Peyer's patch (tissue), 4 donors: Measurements from ENCODE around the gene TRIM67. TPM values are rescaled to one million over a fixed set of nuclear protein-coding genes. Genes with fewer than 3 reads are reported as not detected.

Experiments
- DNase-seq, 3 donors: peaks; one replicate each; pipeline ENCODE4 v3.0.0-alpha.2; 2017 to 2019
- H3K27ac ChIP-seq, 4 donors: fragments of 200-600 bp; sonication (generic); one replicate each; pipeline ENCODE4 v1.5.1; 2016 to 2019
- H3K27me3 ChIP-seq, 2 donors: fragments of 200-600 bp; sonication (generic); one replicate each; pipeline ENCODE4 v1.5.1; 2019
- H3K36me3 ChIP-seq, 3 donors: fragments of 200-600 bp; sonication (generic); one replicate each; pipeline ENCODE4 v1.5.1; 2016 to 2019
- H3K4me1 ChIP-seq, 4 donors: fragments of 200-600 bp; sonication (generic); one replicate each; pipeline ENCODE4 v1.5.1; 2016 to 2019
- H3K4me3 ChIP-seq, 4 donors: fragments of 200-600 bp; sonication (generic); 1 replicate in 3 of 4; 2 replicates in 1 of 4; pipeline ENCODE4 v1.5.1; 2016 to 2019; ENCODE audit warnings: mild to moderate bottlenecking in 1 of 4
- H3K9me3 ChIP-seq, 4 donors: fragments of 200-600 bp; sonication (generic); one replicate each; pipeline ENCODE4 v1.5.1; 2016 to 2019; ENCODE audit warnings: mild to moderate bottlenecking in 1 of 4
- POLR2A ChIP-seq, 2 donors: fragments of 450-650 bp; IDR thresholded peaks; one replicate each; pipeline ENCODE4 v1.5.1; 2017; ENCODE audit warnings: antibody characterized with exemption in 2 of 2, mild to moderate bottlenecking in 2 of 2, moderate library complexity in 2 of 2
- total RNA-seq, 4 donors: library from RNA; depleted of rRNA; stranded (reverse); fragments of >200 nt; gene quantifications; one replicate each; pipeline ENCODE4 v1.1.0, GENCODE V29; 2016
- TF ChIP-seq, protein P1 (sequence below), 6 experiments: fragments of 450-650 bp in 4 of 6; fragments of 200-600 bp in 2 of 6; sonication (generic) in 1 of 6; IDR thresholded peaks; one replicate each; pipeline ENCODE4 v1.5.1; 2017 to 2019; ENCODE audit warnings: antibody characterized with exemption in 6 of 6, mild to moderate bottlenecking in 3 of 6, moderate library complexity in 1 of 6

TRIM67 gene
- total RNA-seq, 4 donors from 2014 or later = 0.13 TPM; not detected in 3

- DNase-seq = no peak
- Histone ChIP-seq H3K27me3 (no peaks in the 10 kb centered on the region), H3K4me3 (peak overlapping the region in 2 of 4 donors; percentile 77 to 94), H3K27ac (no peak overlapping the region), H3K36me3 (peaks cover 0 to 13% (median 0%) of the 10 kb centered on the region in 3 donors), H3K9me3 (no peaks in the 10 kb centered on the region), H3K4me1 (peaks cover 0 to 34% (median 10%) of the 10 kb centered on the region in 4 donors)
- TF ChIP-seq, protein P1, sequence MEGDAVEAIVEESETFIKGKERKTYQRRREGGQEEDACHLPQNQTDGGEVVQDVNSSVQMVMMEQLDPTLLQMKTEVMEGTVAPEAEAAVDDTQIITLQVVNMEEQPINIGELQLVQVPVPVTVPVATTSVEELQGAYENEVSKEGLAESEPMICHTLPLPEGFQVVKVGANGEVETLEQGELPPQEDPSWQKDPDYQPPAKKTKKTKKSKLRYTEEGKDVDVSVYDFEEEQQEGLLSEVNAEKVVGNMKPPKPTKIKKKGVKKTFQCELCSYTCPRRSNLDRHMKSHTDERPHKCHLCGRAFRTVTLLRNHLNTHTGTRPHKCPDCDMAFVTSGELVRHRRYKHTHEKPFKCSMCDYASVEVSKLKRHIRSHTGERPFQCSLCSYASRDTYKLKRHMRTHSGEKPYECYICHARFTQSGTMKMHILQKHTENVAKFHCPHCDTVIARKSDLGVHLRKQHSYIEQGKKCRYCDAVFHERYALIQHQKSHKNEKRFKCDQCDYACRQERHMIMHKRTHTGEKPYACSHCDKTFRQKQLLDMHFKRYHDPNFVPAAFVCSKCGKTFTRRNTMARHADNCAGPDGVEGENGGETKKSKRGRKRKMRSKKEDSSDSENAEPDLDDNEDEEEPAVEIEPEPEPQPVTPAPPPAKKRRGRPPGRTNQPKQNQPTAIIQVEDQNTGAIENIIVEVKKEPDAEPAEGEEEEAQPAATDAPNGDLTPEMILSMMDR (IDR thresholded peaks at IDR 0.05) = no peak
- TF ChIP-seq POLR2A (IDR thresholded peaks at IDR 0.05) = no peak
Observed at GRCh38 chr1:231242516-231243198, 80.8 kb downstream of the TRIM67 start.

DNA sequence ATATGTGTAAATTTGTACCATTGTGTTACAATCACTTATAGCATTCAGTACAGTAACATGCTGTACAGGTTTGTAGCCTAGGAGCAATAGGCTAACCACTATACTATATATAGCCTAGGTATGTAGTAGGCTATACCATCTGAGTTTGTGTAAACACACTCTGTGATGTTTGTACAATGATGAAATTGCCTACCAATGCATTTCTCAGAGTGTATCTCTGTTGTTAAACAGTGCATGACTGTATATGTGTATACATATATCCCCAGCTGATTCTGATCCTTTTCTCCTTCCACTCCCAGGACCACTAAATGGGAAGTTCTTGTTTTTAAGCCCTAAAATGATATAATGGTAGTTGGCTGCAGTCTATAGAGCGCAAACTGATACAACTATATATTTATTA lies 86.9 kb downstream of the TRIM67 start:
- H3K9me3 ChIP-seq = no peaks in the 10 kb centered on the region
- no peak for DNase-seq
- H3K36me3 ChIP-seq = peaks cover 0 to 16% (median 0%) of the 10 kb centered on the region in 3 donors
- no peak for TF ChIP-seq POLR2A (IDR thresholded peaks at IDR 0.05)
- TF ChIP-seq, protein P1 (IDR thresholded peaks at IDR 0.05) = no peak
- H3K4me1 ChIP-seq = peaks cover 0 to 4% (median 0%) of the 10 kb centered on the region in 4 donors
- no peak overlapping the region for H3K27ac ChIP-seq
- no peak overlapping the region for H3K4me3 ChIP-seq
- H3K27me3 ChIP-seq = no peaks in the 10 kb centered on the region

DNA sequence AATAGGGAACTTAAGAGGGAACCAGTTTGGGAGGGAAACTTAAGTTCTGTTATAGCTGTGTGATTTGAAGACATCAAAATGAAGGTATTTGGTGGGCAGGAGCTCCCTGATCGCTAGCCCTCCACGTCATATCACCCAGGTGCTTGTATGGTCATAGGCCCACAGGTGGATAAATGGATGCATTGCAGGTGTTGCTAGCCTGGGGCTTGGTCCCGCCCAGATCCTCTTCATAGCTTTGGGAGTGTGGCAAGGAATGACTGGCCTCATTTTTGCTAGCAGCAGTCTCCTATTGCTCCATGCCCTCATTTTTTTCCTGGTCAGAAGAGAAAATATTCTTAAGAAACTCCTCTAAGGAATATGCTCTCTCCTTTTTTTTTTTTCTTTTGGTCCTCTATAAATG lies 90.5 kb downstream of the TRIM67 start:
- no peaks in the 10 kb centered on the region for H3K27me3 ChIP-seq
- no peak for TF ChIP-seq POLR2A (IDR thresholded peaks at IDR 0.05)
- TF ChIP-seq, protein P1 (IDR thresholded peaks at IDR 0.05) = no peak
- no peak overlapping the region for H3K27ac ChIP-seq
- DNase-seq = no peak
- H3K36me3 ChIP-seq = peaks cover 0 to 38% (median 0%) of the 10 kb centered on the region in 3 donors
- H3K4me1 ChIP-seq = no peaks in the 10 kb centered on the region
- H3K4me3 ChIP-seq = no peak overlapping the region
- no peaks in the 10 kb centered on the region for H3K9me3 ChIP-seq

DNA sequence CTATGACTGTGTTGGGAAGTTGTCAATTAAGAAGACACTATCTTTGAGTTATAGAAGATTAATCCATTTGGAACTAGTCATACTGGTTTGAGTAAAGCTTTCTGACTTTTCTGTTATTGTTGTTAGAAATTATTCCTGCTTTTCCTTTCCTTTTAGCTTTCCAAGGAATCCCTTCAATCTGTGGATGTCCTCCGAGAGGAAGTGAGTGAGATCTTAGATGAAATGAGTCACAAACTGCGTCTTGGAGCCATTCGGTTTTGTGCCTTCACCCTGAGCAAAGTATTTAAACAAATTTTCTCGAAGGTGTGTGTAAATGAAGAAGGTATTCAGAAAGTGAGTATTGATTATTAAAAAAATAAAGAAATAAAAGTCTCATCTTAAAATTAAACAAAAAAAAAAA lies 98.5 kb downstream of the TRIM67 start:
- no peak overlapping the region for H3K27ac ChIP-seq

GRCh38 chr1:231264642-231265041 lies 102.8 kb downstream of the TRIM67 start:
- Histone ChIP-seq H3K36me3 (peaks cover 0 to 99% (median 0%) of the 10 kb centered on the region in 3 donors), H3K27me3 (no peaks in the 10 kb centered on the region), H3K27ac (no peak overlapping the region), H3K9me3 (no peaks in the 10 kb centered on the region), H3K4me1 (no peaks in the 10 kb centered on the region), H3K4me3 (no peak overlapping the region)
- TF ChIP-seq POLR2A (IDR thresholded peaks at IDR 0.05) = no peak
- TF ChIP-seq, protein P1 (IDR thresholded peaks at IDR 0.05) = no peak
- DNase-seq = no peak

More for the DNA sequence above, 98.5 kb downstream of the TRIM67 start:
- Histone ChIP-seq H3K27me3 (no peaks in the 10 kb centered on the region), H3K4me3 (no peak overlapping the region), H3K4me1 (no peaks in the 10 kb centered on the region), H3K9me3 (peaks cover 0 to 3% (median 0%) of the 10 kb centered on the region in 4 donors), H3K36me3 (peaks cover 0 to 95% (median 0%) of the 10 kb centered on the region in 3 donors)
- DNase-seq = no peak
- TF ChIP-seq POLR2A (IDR thresholded peaks at IDR 0.05) = no peak
- TF ChIP-seq, protein P1 (IDR thresholded peaks at IDR 0.05) = no peak
